Spleen (tissue), 11 donors: Measurements from ENCODE around the gene CNNM2. TPM values are rescaled to one million over a fixed set of nuclear protein-coding genes. Genes with fewer than 3 reads are reported as not detected.

ENCODE experiments used
- DNase-seq: peaks from one replicate; pipeline ENCODE4 v3.0.0-alpha.2; 2020
- H3K27ac ChIP-seq, 8 donors: fragments of 200-600 bp; sonication (generic) in 7 of 8; 1 replicate in 4 of 8; 2 replicates in 4 of 8; pipeline versions ENCODE4 v1.5.0 to v1.8.0; 2016 to 2021; ENCODE audit warnings: inconsistent platforms in 4 of 8, mild to moderate bottlenecking in 4 of 8, moderate library complexity in 1 of 8
- H3K27me3 ChIP-seq, 7 donors: fragments of 200-600 bp; sonication (generic) in 6 of 7; replicated peaks in 1 of 7; 1 replicate in 4 of 7; 2 replicates in 3 of 7; pipeline versions ENCODE4 v1.5.0 to v1.8.0; 2016 to 2021; ENCODE audit warnings: inconsistent platforms in 3 of 7, mild to moderate bottlenecking in 1 of 7
- H3K36me3 ChIP-seq, 6 donors: fragments of 200-600 bp; sonication (generic) in 5 of 6; 1 replicate in 4 of 6; 2 replicates in 2 of 6; pipeline versions ENCODE4 v1.5.0 to v1.8.0; 2016 to 2021; ENCODE audit warnings: inconsistent platforms in 2 of 6
- H3K4me1 ChIP-seq, 6 donors: fragments of 200-600 bp; sonication (generic) in 5 of 6; 1 replicate in 3 of 6; 2 replicates in 3 of 6; pipeline versions ENCODE4 v1.5.0 to v1.8.0; 2016 to 2021; ENCODE audit warnings: inconsistent platforms in 3 of 6
- H3K4me3 ChIP-seq, 8 donors: fragments of 200-600 bp; sonication (generic) in 7 of 8; 1 replicate in 4 of 8; 2 replicates in 4 of 8; pipeline versions ENCODE4 v1.5.0 to v1.8.0; 2016 to 2021; ENCODE audit warnings: inconsistent platforms in 4 of 8, mild to moderate bottlenecking in 4 of 8, moderate library complexity in 2 of 8
- H3K9me3 ChIP-seq, 8 donors: fragments of 200-600 bp; sonication (generic) in 7 of 8; 1 replicate in 4 of 8; 2 replicates in 4 of 8; pipeline versions ENCODE4 v1.5.0 to v1.8.0; 2016 to 2021; ENCODE audit warnings: inconsistent platforms in 4 of 8
- POLR2A ChIP-seq, 3 donors: fragments of 450-650 bp; IDR thresholded peaks; one replicate each; pipeline ENCODE4 v1.5.1; 2017; ENCODE audit warnings: antibody characterized with exemption in 3 of 3, mild to moderate bottlenecking in 1 of 3
- POLR2AphosphoS5 ChIP-seq, 3 donors: sonication (generic); formaldehyde crosslinking; IDR thresholded peaks; one replicate each; pipeline ENCODE4 v1.5.1; 2017; ENCODE audit warnings: antibody characterized with exemption in 3 of 3
- WGBS, 5 donors: extraction: QIAGEN DNeasy Blood & Tissue Kit in 3 of 5; methylation state at CpG; one replicate each; pipeline versions ENCODE4 v1.1.5 to v1.1.7; 2013 to 2018; 5-methylcytosine and 5-hydroxymethylcytosine counted together
- intact Hi-C: fragments of 100-400 bp; cut with DNase I; formaldehyde crosslinking; loops from one replicate; pipeline ENCODE4 v1.15.0; 2023; ENCODE audit warnings: low total_unique reads
- polyA plus RNA-seq, 3 donors: library from polyadenylated mRNA; stranded (reverse); fragments of 200-250 nt; gene quantifications; one replicate each; pipeline ENCODE4 v1.2.1, GENCODE V29; 2013
- total RNA-seq, 7 donors: library from RNA; depleted of rRNA in 3 of 7; stranded (reverse); fragments of >200 nt in 3 of 7; fragmentation: NEBNext Ultra II Directional in 4 of 7; extraction: Animal tissue kit (Norgen Biotek cat#: 25700) in 4 of 7; gene quantifications; one replicate each; pipeline versions ENCODE4 v1.1.0 to v1.2.1, GENCODE V29; 2016 to 2021
- TF ChIP-seq, protein P1 (sequence below), 11 experiments: fragments of 200-600 bp in 7 of 11; fragments of 450-650 bp in 4 of 11; sonication (generic) in 4 of 11; IDR thresholded peaks in 8 of 11; conservative IDR thresholded peaks in 3 of 11; 1 replicate in 7 of 11; 2 replicates in 4 of 11; pipeline versions ENCODE4 v1.4.0 to v1.8.0; 2016 to 2021; ENCODE audit warnings: antibody characterized with exemption in 11 of 11, inconsistent platforms in 4 of 11, mild to moderate bottlenecking in 1 of 11
- donor health status: healthy with polysubstance abuse.
- donor health status: DM: no; HTN: no; CAD: no; lungs with moderate emphysema.
- donor health status: DM: no; HTN: no; CAD: no.
- donor health status: Bipolar disorder and iron deficiency.
- donor health status: healthy.
- donor health status: DM: no; HTN: no; CAD: no.
- donor health status: DM: yes; HTN: yes; CAD: no.

Gene CNNM2
- total and polyA plus RNA-seq, 10 donors: 0.65 to 9.9 (median 7.5) TPM

DNA sequence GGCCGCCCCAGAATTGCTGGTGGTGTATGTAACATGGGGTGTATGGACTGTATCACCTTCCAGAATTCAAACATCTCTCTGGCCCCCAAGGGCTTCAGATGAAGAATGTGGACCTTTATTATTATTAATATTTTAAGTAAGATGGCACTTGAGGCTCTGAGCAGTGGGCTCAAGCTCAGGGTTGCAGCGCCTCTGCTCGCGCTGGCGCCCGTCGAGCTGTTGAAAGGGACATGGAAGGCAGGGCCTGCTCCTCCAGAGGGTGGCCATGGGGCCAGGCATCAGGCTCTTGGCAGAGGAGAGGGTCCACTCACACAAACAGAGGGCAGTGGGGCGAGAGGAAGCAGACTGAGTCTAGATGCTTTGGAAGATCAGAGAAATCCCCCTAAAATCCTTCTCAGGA, 154.8 kb downstream of the CNNM2 start:
- no peak overlapping the region for H3K4me3 ChIP-seq
- H3K4me1 ChIP-seq: peaks cover 18 to 32% (median 20%) of the 10 kb centered on the region in 6 donors
- no peak for DNase-seq
- no peaks in the 10 kb centered on the region for H3K9me3 ChIP-seq
- WGBS, 5 donors: 94 to 100% (median 96%) methylated on average over 8 of the region's 8 CpGs
- H3K27me3 ChIP-seq: no peaks in the 10 kb centered on the region
- no peak overlapping the region for H3K27ac ChIP-seq
- intact Hi-C loops: no loop called here
- H3K36me3 ChIP-seq: peaks cover 0 to 47% (median 22%) of the 10 kb centered on the region in 6 donors
- TF ChIP-seq POLR2AphosphoS5 (IDR thresholded peaks at IDR 0.05) (no peak), POLR2A (IDR thresholded peaks at IDR 0.05) (no peak)
- TF ChIP-seq, protein P1, sequence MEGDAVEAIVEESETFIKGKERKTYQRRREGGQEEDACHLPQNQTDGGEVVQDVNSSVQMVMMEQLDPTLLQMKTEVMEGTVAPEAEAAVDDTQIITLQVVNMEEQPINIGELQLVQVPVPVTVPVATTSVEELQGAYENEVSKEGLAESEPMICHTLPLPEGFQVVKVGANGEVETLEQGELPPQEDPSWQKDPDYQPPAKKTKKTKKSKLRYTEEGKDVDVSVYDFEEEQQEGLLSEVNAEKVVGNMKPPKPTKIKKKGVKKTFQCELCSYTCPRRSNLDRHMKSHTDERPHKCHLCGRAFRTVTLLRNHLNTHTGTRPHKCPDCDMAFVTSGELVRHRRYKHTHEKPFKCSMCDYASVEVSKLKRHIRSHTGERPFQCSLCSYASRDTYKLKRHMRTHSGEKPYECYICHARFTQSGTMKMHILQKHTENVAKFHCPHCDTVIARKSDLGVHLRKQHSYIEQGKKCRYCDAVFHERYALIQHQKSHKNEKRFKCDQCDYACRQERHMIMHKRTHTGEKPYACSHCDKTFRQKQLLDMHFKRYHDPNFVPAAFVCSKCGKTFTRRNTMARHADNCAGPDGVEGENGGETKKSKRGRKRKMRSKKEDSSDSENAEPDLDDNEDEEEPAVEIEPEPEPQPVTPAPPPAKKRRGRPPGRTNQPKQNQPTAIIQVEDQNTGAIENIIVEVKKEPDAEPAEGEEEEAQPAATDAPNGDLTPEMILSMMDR (IDR thresholded peaks at IDR 0.05 in 8 of 11, conservative IDR thresholded peaks at IDR 0.05 in 3 of 11): no peak

DNA sequence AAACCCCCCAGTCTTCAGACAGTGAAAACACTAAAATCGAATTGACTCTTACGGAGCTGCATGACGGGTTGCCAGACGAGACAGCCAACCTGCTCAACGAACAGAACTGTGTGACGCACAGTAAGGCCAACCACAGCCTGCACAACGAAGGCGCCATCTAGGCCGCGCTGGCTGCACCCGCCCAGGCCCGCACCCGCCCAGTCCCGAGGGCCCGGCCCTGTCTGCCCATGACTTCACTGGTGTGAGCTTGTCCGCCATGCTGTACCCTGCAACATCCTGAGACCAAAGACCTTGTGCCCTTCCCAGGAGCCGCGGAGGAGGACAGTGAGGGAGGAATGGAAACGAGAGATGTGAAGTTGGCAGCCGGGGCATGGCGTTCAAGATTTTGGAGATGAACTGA, 158.9 kb downstream of the CNNM2 start:
- Histone ChIP-seq H3K36me3 (peaks cover 0 to 62% (median 30%) of the 10 kb centered on the region in 6 donors), H3K27me3 (no peaks in the 10 kb centered on the region), H3K27ac (no peak overlapping the region), H3K4me1 (no peaks in the 10 kb centered on the region), H3K9me3 (no peaks in the 10 kb centered on the region), H3K4me3 (no peak overlapping the region)
- DNase-seq: no peak
- intact Hi-C loops: no loop called here
- TF ChIP-seq POLR2A (IDR thresholded peaks at IDR 0.05): no peak
- peak in 1 of 3 donors; percentile 29 for TF ChIP-seq POLR2AphosphoS5 (IDR thresholded peaks at IDR 0.05)
- TF ChIP-seq, protein P1 (IDR thresholded peaks at IDR 0.05 in 8 of 11, conservative IDR thresholded peaks at IDR 0.05 in 3 of 11): no peak
- WGBS, 5 donors: 91 to 96% (median 95%) methylated on average over 21 of the region's 21 CpGs

DNA sequence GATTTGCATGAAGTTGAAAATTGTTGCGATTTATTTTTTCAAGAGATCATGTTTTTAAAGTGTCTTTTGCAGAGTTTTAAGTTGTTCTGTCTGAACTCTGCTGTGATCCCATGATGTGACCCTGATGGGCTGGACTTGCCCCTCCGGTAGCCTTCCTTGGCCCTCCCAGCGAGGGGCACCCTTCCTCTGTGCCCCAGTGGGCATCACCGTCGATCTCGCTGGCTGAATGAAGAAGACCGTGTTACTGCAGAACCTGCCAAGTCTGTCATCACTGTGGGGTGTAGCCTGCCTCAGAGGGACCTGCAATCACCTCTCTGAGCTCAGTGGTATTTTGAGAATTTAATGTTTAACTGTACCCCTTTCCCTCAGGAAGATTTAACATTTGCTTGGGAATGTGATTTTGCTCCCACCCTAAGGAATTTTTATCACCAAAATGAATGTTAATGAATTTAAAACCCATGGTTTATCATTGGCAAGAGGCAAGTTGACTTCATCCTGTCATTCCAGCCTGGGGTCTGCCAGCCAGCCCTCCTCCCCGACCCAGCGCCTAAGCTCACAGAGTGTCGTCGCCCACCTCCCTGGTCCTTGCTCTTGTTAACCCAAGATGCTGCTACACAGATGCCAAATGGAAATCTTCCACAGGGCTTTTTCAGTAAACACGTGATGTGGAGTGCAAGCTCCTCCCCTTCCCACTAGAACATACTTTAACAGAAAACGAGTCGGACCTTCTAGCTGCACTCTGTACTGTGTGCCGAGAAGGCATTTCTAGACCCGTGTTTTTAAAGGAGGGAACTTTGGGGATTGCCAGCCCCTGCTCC, 159.6 kb downstream of the CNNM2 start:
- 88 to 93% (median 91%) methylated on average over 16 of the region's 16 CpGs for WGBS, 5 donors
- Histone ChIP-seq H3K4me3 (no peak overlapping the region), H3K36me3 (peaks cover 0 to 62% (median 30%) of the 10 kb centered on the region in 6 donors), H3K9me3 (no peaks in the 10 kb centered on the region), H3K27ac (no peak overlapping the region), H3K27me3 (no peaks in the 10 kb centered on the region), H3K4me1 (no peaks in the 10 kb centered on the region)
- TF ChIP-seq POLR2AphosphoS5 (IDR thresholded peaks at IDR 0.05): no peak
- TF ChIP-seq, protein P1 (IDR thresholded peaks at IDR 0.05 in 8 of 11, conservative IDR thresholded peaks at IDR 0.05 in 3 of 11): no peak
- no peak for TF ChIP-seq POLR2A (IDR thresholded peaks at IDR 0.05)
- DNase-seq: no peak
- intact Hi-C loops: no loop called here

DNA sequence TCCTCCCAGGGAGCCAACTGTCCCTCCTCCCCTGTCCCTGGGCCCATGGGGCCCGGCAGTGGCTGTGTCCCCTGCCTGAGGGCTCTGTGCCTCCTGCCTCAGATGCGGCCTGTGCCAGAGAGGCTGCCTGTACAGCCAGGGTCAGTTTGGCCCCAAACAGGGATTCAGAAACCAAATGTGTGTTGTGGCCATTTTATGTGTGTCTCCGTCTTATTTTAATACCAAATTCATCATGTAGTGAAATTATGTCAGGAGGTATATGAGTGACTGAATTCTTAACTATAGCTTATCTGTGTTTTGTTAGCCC, 160.2 kb downstream of the CNNM2 start:
- no peaks in the 10 kb centered on the region for H3K27me3 ChIP-seq
- WGBS, 5 donors: 84 to 96% (median 94%) methylated on average over 3 of the region's 3 CpGs
- no peaks in the 10 kb centered on the region for H3K4me1 ChIP-seq
- no peak overlapping the region for H3K27ac ChIP-seq
- intact Hi-C loops: no loop called here
- H3K4me3 ChIP-seq: no peak overlapping the region
- no peak for DNase-seq
- no peaks in the 10 kb centered on the region for H3K9me3 ChIP-seq
- TF ChIP-seq POLR2A (IDR thresholded peaks at IDR 0.05): no peak
- TF ChIP-seq, protein P1 (IDR thresholded peaks at IDR 0.05 in 8 of 11, conservative IDR thresholded peaks at IDR 0.05 in 3 of 11): no peak
- TF ChIP-seq POLR2AphosphoS5 (IDR thresholded peaks at IDR 0.05): peak in 1 of 3 donors; percentile 8
- peaks cover 0 to 64% (median 31%) of the 10 kb centered on the region in 6 donors for H3K36me3 ChIP-seq
